Keratinocyte (primary cell): ENCODE measurements around the gene THAP9. TPM values are rescaled to one million over a fixed set of nuclear protein-coding genes. Genes with fewer than 3 reads are reported as not detected.

Experiments
- DNase-seq: peaks from one replicate; pipeline ENCODE4 v3.0.0-alpha.2; 2011; ENCODE audit warnings: low read depth, missing footprints, low spot score
- FAIRE-seq: peaks from 2 replicates; lab custom pipeline; 2011; peaks lifted over from hg19 to GRCh38; lab: Jason Lieb, UNC
- H2AFZ ChIP-seq: 2 replicates; pipeline ENCODE4 v1.6.0; 2012; ENCODE audit warnings: low read length, control low read depth, inconsistent platforms; ENCODE audit not compliant: control insufficient read depth
- H3K27ac ChIP-seq: 2 replicates; pipeline ENCODE4 v1.5.1; 2011; ENCODE audit warnings: low read length; ENCODE audit not compliant: control insufficient read depth, insufficient read depth
- H3K27me3 ChIP-seq: 3 replicates; pipeline ENCODE4 v1.6.0; 2011; ENCODE audit warnings: low read length; ENCODE audit not compliant: control insufficient read depth, insufficient read depth; ENCODE audit errors: extremely low read depth
- H3K36me3 ChIP-seq, 2 experiments: 2 replicates in 1 of 2; 3 replicates in 1 of 2; pipeline ENCODE4 v1.5.1; 2011; ENCODE audit warnings: low read length in 2 of 2, mild to moderate bottlenecking in 1 of 2; ENCODE audit not compliant: control insufficient read depth in 2 of 2, insufficient read depth in 2 of 2; ENCODE audit errors: extremely low read depth in 1 of 2
- H3K4me1 ChIP-seq: 3 replicates; pipeline ENCODE4 v1.5.1; 2011; ENCODE audit warnings: low read length; ENCODE audit not compliant: control insufficient read depth, insufficient read depth; ENCODE audit errors: extremely low read depth
- H3K4me2 ChIP-seq: 3 replicates; pipeline ENCODE4 v1.6.0; 2011; ENCODE audit warnings: low read depth, low read length; ENCODE audit not compliant: control insufficient read depth, insufficient read depth; ENCODE audit errors: extremely low read depth
- H3K4me3 ChIP-seq, 3 experiments: fragments of 200-600 bp in 1 of 3; sonication (generic) in 1 of 3; 2 replicates in 2 of 3; 3 replicates in 1 of 3; pipeline ENCODE4 v1.5.1; 2011 to 2016; ENCODE audit warnings: low read length in 3 of 3, mild to moderate bottlenecking in 3 of 3, control low read depth in 2 of 3, inconsistent platforms in 1 of 3, low read depth in 1 of 3, mixed read lengths in 1 of 3, mixed run types in 1 of 3, moderate library complexity in 1 of 3; ENCODE audit not compliant: control insufficient read depth in 2 of 3, insufficient read depth in 2 of 3; ENCODE audit errors: extremely low read depth in 1 of 3
- H3K79me2 ChIP-seq: 2 replicates; pipeline ENCODE4 v1.6.0; 2012; ENCODE audit warnings: low read length; ENCODE audit not compliant: control insufficient read depth, insufficient read depth
- H3K9ac ChIP-seq: 3 replicates; pipeline ENCODE4 v1.6.0; 2011; ENCODE audit warnings: low read length; ENCODE audit not compliant: control insufficient read depth, insufficient read depth; ENCODE audit errors: extremely low read depth
- H3K9me1 ChIP-seq: 3 replicates; pipeline ENCODE4 v1.6.0; 2011; ENCODE audit warnings: low read length; ENCODE audit not compliant: control insufficient read depth, insufficient read depth; ENCODE audit errors: extremely low read depth
- H3K9me3 ChIP-seq: 2 replicates; pipeline ENCODE4 v1.5.1; 2012; ENCODE audit warnings: low read depth, low read length; ENCODE audit not compliant: control insufficient read depth
- H4K20me1 ChIP-seq: 3 replicates; pipeline ENCODE4 v1.6.0; 2011; ENCODE audit warnings: low read length; ENCODE audit not compliant: control insufficient read depth, insufficient read depth; ENCODE audit errors: extremely low read depth
- CTCF ChIP-seq, 3 experiments: IDR thresholded peaks in 1 of 3; conservative IDR thresholded peaks in 1 of 3; optimal IDR thresholded peaks in 1 of 3; 2 replicates in 2 of 3; 3 replicates in 1 of 3; pipeline versions ENCODE3 to v1.5.1; 2011; ENCODE audit warnings: low read length in 3 of 3, mild to moderate bottlenecking in 3 of 3, moderate library complexity in 2 of 3, control low read depth in 1 of 3, inconsistent platforms in 1 of 3; ENCODE audit not compliant: insufficient read depth in 2 of 3; ENCODE audit errors: extremely low read depth in 1 of 3
- EZH2 ChIP-seq: IDR thresholded peaks from one replicate; pipeline ENCODE4 v1.6.1; 2012; ENCODE audit warnings: inconsistent platforms, mild to moderate bottlenecking, low read length, moderate library complexity
- dilution Hi-C: fragments of 300-500 bp; cut with MboI; formaldehyde crosslinking; loops from one replicate; pipeline ENCODE4 v1.7.0; 2020; ENCODE audit warnings: low sequenced_read_pairs; ENCODE audit not compliant: extremely low pct_ligation_motif_present
- polyA plus RNA-seq, 5 experiments: library from polyadenylated mRNA; depleted of rRNA in 3 of 5; stranded (reverse) in 3 of 5; stranded (forward) in 1 of 5; unstranded in 1 of 5; fragments of >200 nt; gene quantifications; 1 replicate in 1 of 5; 2 replicates in 3 of 5; 3 replicates in 1 of 5; pipeline versions ENCODE4 v1.2.1 to v1.2.3, GENCODE V29; 2011 to 2012; ENCODE audit warnings: missing spikeins in 2 of 5, low read depth in 1 of 5, low replicate concordance in 1 of 5

THAP9 gene
- polyA plus RNA-seq, 1 donor (not counting 4 experiments of a cell fraction or from before 2014, with no cell fraction given): 1.9 TPM

- dilution Hi-C loops: no loop called here
- DNase-seq (no peak), FAIRE-seq (peak; percentile 26)
- Histone ChIP-seq H3K9me3 (no peaks in the 10 kb centered on the region), H3K27ac (no peak overlapping the region), H3K9ac (no peak overlapping the region), H3K4me2 (no peak overlapping the region), H2AFZ (no peak overlapping the region), H3K27me3 (no peaks in the 10 kb centered on the region), H3K4me1 (no peaks in the 10 kb centered on the region), H3K4me3 (no peak overlapping the region), H3K79me2 (no peaks in the 10 kb centered on the region), H4K20me1 (no peaks in the 10 kb centered on the region), H3K36me3 (peaks cover 0 to 4% of the 10 kb centered on the region in 2 experiments), H3K9me1 (no peaks in the 10 kb centered on the region)
- TF ChIP-seq EZH2 (no peak), CTCF (optimal IDR thresholded peaks at IDR 0.05 in 1 of 3, IDR thresholded peaks at IDR 0.05 in 1 of 3, conservative IDR thresholded peaks at IDR 0.05 in 1 of 3; ENCODE audit: extremely low read depth in 1 of 3, insufficient read depth in 2 of 3, low read length in 3 of 3) (no peak)
Measured at GRCh38 chr4:82957045-82957444, 56.5 kb downstream of the THAP9 start.

- Histone ChIP-seq H3K9me3 (no peaks in the 10 kb centered on the region), H3K9ac (no peak overlapping the region), H3K4me2 (no peak overlapping the region), H2AFZ (no peak overlapping the region), H3K27ac (no peak overlapping the region), H4K20me1 (no peaks in the 10 kb centered on the region), H3K9me1 (no peaks in the 10 kb centered on the region), H3K4me3 (no peak overlapping the region), H3K36me3 (peaks cover 6% of the 10 kb centered on the region in 2 experiments), H3K79me2 (no peaks in the 10 kb centered on the region), H3K4me1 (no peaks in the 10 kb centered on the region), H3K27me3 (no peaks in the 10 kb centered on the region)
- TF ChIP-seq EZH2 (no peak), CTCF (optimal IDR thresholded peaks at IDR 0.05 in 1 of 3, IDR thresholded peaks at IDR 0.05 in 1 of 3, conservative IDR thresholded peaks at IDR 0.05 in 1 of 3; ENCODE audit: extremely low read depth in 1 of 3, insufficient read depth in 2 of 3, low read length in 3 of 3) (no peak)
- FAIRE-seq (no peak), DNase-seq (no peak)
- dilution Hi-C loops: no loop called here
Measured at GRCh38 chr4:82965763-82966162, 65.2 kb downstream of the THAP9 start.
